B cell (primary cell): Measurements from ENCODE around the gene FOSB. TPM values are rescaled to one million over a fixed set of nuclear protein-coding genes. Genes with fewer than 3 reads are reported as not detected.

ENCODE experiments used
- ATAC-seq: fragments of 200-7000 bp; cut with Tn5 transposase; one replicate; pipeline ENCODE4 v1.10.0; 2021; ENCODE audit warnings: low read depth, mild to moderate bottlenecking, moderate number of reproducible peaks, moderate library complexity
- CTCF ChIA-PET: fragments of 350-600 bp; sonication (Branson Sonifier 250); formaldehyde crosslinking; loops from one replicate; lab custom pipeline; 2021; ENCODE audit warnings: antibody characterized with exemption, inconsistent platforms; lab: Charles Lee
- POLR2A ChIA-PET: fragments of 350-600 bp; sonication (Branson Sonifier 250); formaldehyde crosslinking; loops from one replicate; lab custom pipeline; 2021; ENCODE audit warnings: antibody characterized with exemption; lab: Charles Lee
- DNase-seq: peaks from one replicate; pipeline ENCODE4 v3.0.0; 2013
- H2AFZ ChIP-seq: 2 replicates; pipeline ENCODE4 v1.6.1; 2012; ENCODE audit warnings: mild to moderate bottlenecking, low read depth, low read length; ENCODE audit not compliant: insufficient read depth, poor library complexity, severe bottlenecking
- H3K27ac ChIP-seq, 2 donors: 1 replicate in 1 of 2; 2 replicates in 1 of 2; pipeline ENCODE4 v1.5.1; 2012 to 2013; ENCODE audit warnings: low read length in 2 of 2, mild to moderate bottlenecking in 2 of 2, moderate library complexity in 1 of 2
- H3K27me3 ChIP-seq, 4 experiments: fragments of 200-600 bp in 1 of 4; sonication (generic) in 1 of 4; replicated peaks in 1 of 4; 1 replicate in 2 of 4; 2 replicates in 2 of 4; pipeline versions ENCODE4 v1.6.1 to v1.7.0; 2013 to 2016; ENCODE audit warnings: low read length in 3 of 4, mild to moderate bottlenecking in 2 of 4, mixed read lengths in 1 of 4, moderate library complexity in 1 of 4; ENCODE audit not compliant: insufficient read depth in 4 of 4, control insufficient read depth in 3 of 4; ENCODE audit errors: control extremely low read depth in 1 of 4
- H3K36me3 ChIP-seq, 2 experiments: replicated peaks in 1 of 2; 1 replicate in 1 of 2; 2 replicates in 1 of 2; pipeline versions ENCODE4 v1.6.1 to v1.7.1; 2013; ENCODE audit warnings: low read length in 1 of 2; ENCODE audit not compliant: insufficient read depth in 2 of 2, control insufficient read depth in 1 of 2; ENCODE audit errors: control extremely low read depth in 1 of 2, extremely low read depth in 1 of 2
- H3K4me1 ChIP-seq, 2 donors: fragments of 200-600 bp in 1 of 2; sonication (generic) in 1 of 2; 1 replicate in 1 of 2; 2 replicates in 1 of 2; pipeline versions ENCODE4 v1.5.1 to v1.6.1; 2013 to 2017; ENCODE audit warnings: low read length in 2 of 2; ENCODE audit not compliant: control insufficient read depth in 2 of 2, insufficient read depth in 2 of 2
- H3K4me2 ChIP-seq: replicated peaks from 2 replicates; pipeline ENCODE3; 2012; ENCODE audit warnings: mild to moderate bottlenecking, low read depth, low read length; ENCODE audit not compliant: poor library complexity, severe bottlenecking
- H3K4me3 ChIP-seq, 5 experiments: fragments of 200-600 bp in 1 of 5; sonication (generic) in 1 of 5; 1 replicate in 3 of 5; 2 replicates in 2 of 5; pipeline versions ENCODE4 v1.5.1 to v1.7.0; 2011 to 2016; ENCODE audit warnings: low read length in 4 of 5, mild to moderate bottlenecking in 4 of 5, low read depth in 2 of 5, control low read depth in 1 of 5, moderate library complexity in 1 of 5; ENCODE audit not compliant: insufficient read depth in 1 of 5; ENCODE audit errors: control extremely low read depth in 1 of 5, extremely low read depth in 1 of 5
- H3K79me2 ChIP-seq: fragments of 200-600 bp; sonication (generic); one replicate; pipeline ENCODE4 v1.6.0; 2016; ENCODE audit warnings: low read length; ENCODE audit not compliant: control insufficient read depth, insufficient read depth
- H3K9ac ChIP-seq: fragments of 200-600 bp; sonication (generic); 2 replicates; pipeline ENCODE4 v1.6.1; 2017; ENCODE audit warnings: mild to moderate bottlenecking, low read length, moderate library complexity
- H3K9me3 ChIP-seq, 3 donors: one replicate each; pipeline versions ENCODE4 v1.6.1 to v1.7.1; 2013; ENCODE audit warnings: low read length in 2 of 3; ENCODE audit not compliant: control insufficient read depth in 2 of 3, insufficient read depth in 1 of 3; ENCODE audit errors: control extremely low read depth in 1 of 3
- H4K20me1 ChIP-seq: 2 replicates; pipeline ENCODE4 v1.6.0; 2012; ENCODE audit warnings: mild to moderate bottlenecking, low read length; ENCODE audit not compliant: insufficient read depth, control insufficient read depth, poor library complexity, severe bottlenecking
- H3K27ac Mint-ChIP-seq: one replicate; pipeline ENCODE4 v1.8.0; 2021; ENCODE audit warnings: mixed read lengths
- H3K27me3 Mint-ChIP-seq: one replicate; pipeline ENCODE4 v1.8.0; 2021; ENCODE audit warnings: mixed read lengths
- H3K4me1 Mint-ChIP-seq: one replicate; pipeline ENCODE4 v1.8.0; 2021; ENCODE audit warnings: mixed read lengths
- H3K4me3 Mint-ChIP-seq: one replicate; pipeline ENCODE4 v1.8.0; 2021; ENCODE audit warnings: mixed read lengths
- H3K9me3 Mint-ChIP-seq: one replicate; pipeline ENCODE4 v1.8.0; 2022; ENCODE audit warnings: mixed read lengths; ENCODE audit not compliant: insufficient read depth
- CTCF ChIP-seq: fragments of 200-600 bp; IDR thresholded peaks from one replicate; pipeline ENCODE4 v1.8.0; 2022; ENCODE audit warnings: antibody characterized with exemption, mild to moderate bottlenecking
- EZH2 ChIP-seq: IDR thresholded peaks from 2 replicates; pipeline ENCODE4 v1.6.1; 2012; ENCODE audit warnings: borderline replicate concordance, low read depth, mild to moderate bottlenecking, moderate library complexity, low read length; ENCODE audit not compliant: insufficient read depth, poor library complexity, severe bottlenecking
- WGBS: methylation state at CpG from one replicate; pipeline ENCODE4 v1.1.5; 2013; ENCODE audit warnings: missing lambda C conversion rate; ENCODE audit not compliant: insufficient coverage; 5-methylcytosine and 5-hydroxymethylcytosine counted together
- intact Hi-C: fragments of 100-400 bp; cut with micrococcal nuclease; formaldehyde crosslinking; loops from one replicate; pipeline ENCODE4 v1.10.0; 2022
- polyA plus RNA-seq: library from polyadenylated mRNA; depleted of rRNA; stranded (reverse); fragments of >200 nt; gene quantifications from 2 replicates; pipeline ENCODE4 v1.2.3, GENCODE V29; 2012
- total RNA-seq, 2 donors: library from RNA; stranded (reverse); fragments of 120-200 nt in 1 of 2; gene quantifications; 1 replicate in 1 of 2; 2 replicates in 1 of 2; pipeline versions ENCODE4 v1.2.3 to v1.2.4, GENCODE V29; 2013 to 2022

Gene FOSB
- total and polyA plus RNA-seq, 2 donors (not counting 1 experiment from before 2014, with no cell fraction given), result 39.6 to 2,860 TPM

GRCh38 chr19:45478454-45479238, 10.8 kb downstream of the FOSB start:
- H3K36me3 ChIP-seq, result no peaks in the 10 kb centered on the region
- Mint-ChIP-seq H3K9me3 (no peaks in the 10 kb centered on the region), H3K27ac (peak overlapping the region; percentile 98), H3K27me3 (peaks cover 10% of the 10 kb centered on the region), H3K4me1 (peaks cover 26% of the 10 kb centered on the region), H3K4me3 (peak overlapping the region; percentile 74)
- peaks cover 4% of the 10 kb centered on the region for H4K20me1 ChIP-seq
- ChIA-PET CTCF (interaction anchor here (0.5 to 10.4 kb wide), 53 partner anchors 9 to 755 kb away, joined by 3 to 453 read pairs (median 5); partner anchors contain the start of genes APOE, ERCC1, FOSB and PPM1N), POLR2A (interaction anchor here (0.6 to 2.6 kb wide), 10 partner anchors 10 to 1217 kb away, joined by 3 to 39 read pairs (median 6); partner anchors contain the start of gene FOSB)
- H3K4me3 ChIP-seq, result peak overlapping the region; percentile 67 to 98 (median 79)
- H3K27me3 ChIP-seq, result peaks cover 0 to 6% (median 3%) of the 10 kb centered on the region in 4 experiments
- no peaks in the 10 kb centered on the region for H3K9me3 ChIP-seq
- peak overlapping the region; percentile 70 for H2AFZ ChIP-seq
- ATAC-seq (peak; percentile 83), DNase-seq (peak; percentile 95)
- H3K4me2 ChIP-seq, result peak overlapping the region; percentile 73
- no peaks in the 10 kb centered on the region for H3K79me2 ChIP-seq
- peak overlapping the region; percentile 99 to 100 for H3K27ac ChIP-seq
- peak overlapping the region; percentile 86 for H3K9ac ChIP-seq
- peaks cover 7 to 16% of the 10 kb centered on the region in 2 donors for H3K4me1 ChIP-seq
- TF ChIP-seq EZH2 (no peak), CTCF (peak; percentile 82)
- WGBS, result under 1% methylated on average over 28 of the region's 39 CpGs
- intact Hi-C loops, result loop anchor here (1.0 to 2.0 kb wide), 6 partner anchors 9 to 214 kb away; partner anchors contain the start of genes POLR1G and QPCTL

- DNase-seq (no peak), ATAC-seq (no peak)
- intact Hi-C loops, result loop anchor here (10.0 kb wide), 1 partner anchor 238 kb away; the partner anchor contains the start of gene EXOC3L2
- peaks cover 6 to 16% of the 10 kb centered on the region in 2 donors for H3K4me1 ChIP-seq
- H3K27me3 Mint-ChIP-seq, result no peaks in the 10 kb centered on the region
- no peak for TF ChIP-seq EZH2
- no peaks in the 10 kb centered on the region for H3K36me3 ChIP-seq
- H3K27ac Mint-ChIP-seq, result no peak overlapping the region
- no peak overlapping the region for H3K4me3 ChIP-seq
- no peaks in the 10 kb centered on the region for H3K27me3 ChIP-seq
- H3K9ac ChIP-seq, result no peak overlapping the region
- no peaks in the 10 kb centered on the region for H3K9me3 ChIP-seq
- 87% methylated on average over 5 of the region's 5 CpGs for WGBS
- no peak overlapping the region for H3K4me3 Mint-ChIP-seq
- no peak overlapping the region for H3K27ac ChIP-seq
- H3K79me2 ChIP-seq, result no peaks in the 10 kb centered on the region
- no peak overlapping the region for H3K4me2 ChIP-seq
- no peaks in the 10 kb centered on the region for H4K20me1 ChIP-seq
- CTCF ChIA-PET, result interaction anchor here (10.4 kb wide), 1 partner anchor 43 kb away, joined by 453 read pairs; no protein-coding TSS in a partner anchor
- POLR2A ChIA-PET, result no interaction called here
- peaks cover 23% of the 10 kb centered on the region for H3K4me1 Mint-ChIP-seq
- H2AFZ ChIP-seq, result no peak overlapping the region
- no peaks in the 10 kb centered on the region for H3K9me3 Mint-ChIP-seq
Observed at GRCh38 chr19:45483033-45483432, 15.2 kb downstream of the FOSB start.
